HFFc6 (cell line): ENCODE data around the gene HERPUD1. TPM values are rescaled to one million over a fixed set of nuclear protein-coding genes. Genes with fewer than 3 reads are reported as not detected.
"Not testable (repeated sequence)": the region's sequence is repeated elsewhere in the genome, so short reads cannot be mapped to it uniquely, and the experiment has no call there.

Experiments used
- DNase-seq: peaks from one replicate; pipeline ENCODE4 v3.0.0-alpha.2; 2018
- H3K27ac Mint-ChIP-seq: 2 replicates; pipeline ENCODE4 v1.8.0; 2020; ENCODE audit warnings: mild to moderate bottlenecking, mixed read lengths
- H3K27me3 Mint-ChIP-seq: 2 replicates; pipeline ENCODE4 v1.8.0; 2021; ENCODE audit warnings: mild to moderate bottlenecking, moderate library complexity, mixed read lengths; ENCODE audit not compliant: insufficient read depth
- H3K36me3 Mint-ChIP-seq: 2 replicates; pipeline ENCODE4 v1.8.0; 2021; ENCODE audit warnings: low read depth, mixed read lengths
- H3K4me1 Mint-ChIP-seq: 2 replicates; pipeline ENCODE4 v1.8.0; 2020; ENCODE audit warnings: low read depth, mixed read lengths
- H3K4me3 Mint-ChIP-seq: 2 replicates; pipeline ENCODE4 v1.8.0; 2020; ENCODE audit warnings: mild to moderate bottlenecking, moderate library complexity, mixed read lengths
- H3K9me3 Mint-ChIP-seq: 2 replicates; pipeline ENCODE4 v1.8.0; 2020; ENCODE audit warnings: mild to moderate bottlenecking, mixed read lengths
- CTCF ChIP-seq: fragments of 200-600 bp; sonication (generic); IDR thresholded peaks from 2 replicates; pipeline ENCODE4 v1.5.0; 2021; ENCODE audit warnings: antibody characterized with exemption, mild to moderate bottlenecking
- total RNA-seq, 6 experiments: library from RNA; stranded (reverse); fragmentation: NEBNext Ultra II Directional; extraction: Animal tissue kit (Norgen Biotek cat#: 25700); gene quantifications; 2 replicates in 1 of 6; 3 replicates in 5 of 6; pipeline ENCODE4 v1.2.3, GENCODE V29; 2021

Gene HERPUD1
- total RNA-seq, 6 experiments from 2014 or later = 87.9 to 109 (median 96.9) TPM

- Mint-ChIP-seq H3K4me3 (no peak overlapping the region), H3K36me3 (no peaks in the 10 kb centered on the region), H3K27me3 (peaks cover 4% of the 10 kb centered on the region), H3K27ac (no peak overlapping the region), H3K4me1 (peaks cover 29% of the 10 kb centered on the region), H3K9me3 (no peaks in the 10 kb centered on the region)
- TF ChIP-seq CTCF = no peak
- DNase-seq = no peak
Measured at GRCh38 chr16:56971768-56972043, 39.8 kb downstream of the HERPUD1 start.

- H3K9me3 Mint-ChIP-seq = no peaks in the 10 kb centered on the region
- no peak overlapping the region for H3K4me3 Mint-ChIP-seq
- H3K36me3 Mint-ChIP-seq = no peaks in the 10 kb centered on the region
- H3K27me3 Mint-ChIP-seq = peaks cover 4% of the 10 kb centered on the region
- no peak for DNase-seq
- no peak for TF ChIP-seq CTCF
- H3K4me1 Mint-ChIP-seq = peaks cover 23% of the 10 kb centered on the region
- H3K27ac Mint-ChIP-seq = no peak overlapping the region
Measured at GRCh38 chr16:56972403-56973293, 40.7 kb downstream of the HERPUD1 start.

GRCh38 chr16:56973294-56973689 lies 41.4 kb downstream of the HERPUD1 start:
- Mint-ChIP-seq H3K4me1 (peaks cover 17% of the 10 kb centered on the region), H3K36me3 (no peaks in the 10 kb centered on the region), H3K4me3 (no peak overlapping the region), H3K9me3 (no peaks in the 10 kb centered on the region), H3K27ac (no peak overlapping the region), H3K27me3 (peaks cover 4% of the 10 kb centered on the region)
- no peak for TF ChIP-seq CTCF
- DNase-seq = no peak

GRCh38 chr16:56973899-56974298 lies 42.0 kb downstream of the HERPUD1 start:
- H3K4me3 Mint-ChIP-seq, H3K27me3 Mint-ChIP-seq, H3K36me3 Mint-ChIP-seq, H3K9me3 Mint-ChIP-seq, DNase-seq, H3K27ac Mint-ChIP-seq: not testable (repeated sequence)
- peaks cover 13% of the 10 kb centered on the region for H3K4me1 Mint-ChIP-seq

GRCh38 chr16:56974549-56975300 lies 42.8 kb downstream of the HERPUD1 start:
- H3K9me3 Mint-ChIP-seq = no peaks in the 10 kb centered on the region
- no peaks in the 10 kb centered on the region for H3K36me3 Mint-ChIP-seq
- H3K27me3 Mint-ChIP-seq = peaks cover 4% of the 10 kb centered on the region
- TF ChIP-seq CTCF = no peak
- H3K4me1 Mint-ChIP-seq = peaks cover 13% of the 10 kb centered on the region
- H3K27ac Mint-ChIP-seq = no peak overlapping the region
- no peak overlapping the region for H3K4me3 Mint-ChIP-seq
- no peak for DNase-seq

- H3K27ac Mint-ChIP-seq = no peak overlapping the region
- no peak for TF ChIP-seq CTCF
- peaks cover 13% of the 10 kb centered on the region for H3K4me1 Mint-ChIP-seq
- H3K27me3 Mint-ChIP-seq = peaks cover 4% of the 10 kb centered on the region
- H3K4me3 Mint-ChIP-seq = no peak overlapping the region
- no peaks in the 10 kb centered on the region for H3K36me3 Mint-ChIP-seq
- H3K9me3 Mint-ChIP-seq = no peaks in the 10 kb centered on the region
- DNase-seq = no peak
Measured at GRCh38 chr16:56975714-56976113, 43.8 kb downstream of the HERPUD1 start.
